SU-DHL-6 (cell line): Measurements from ENCODE around the gene MEN1.

Experiments
- H2AFZ ChIP-seq: fragments of 200-600 bp; sonication (generic); 2 replicates; pipeline ENCODE4 v1.6.1; 2014; ENCODE audit warnings: low read depth, mild to moderate bottlenecking, moderate library complexity, mixed read lengths, antibody characterized with exemption, low read length; ENCODE audit not compliant: severe bottlenecking
- H3F3A ChIP-seq: fragments of 200-600 bp; shearing (Covaris generic); 2 replicates; pipeline ENCODE4 v1.6.0; 2016; ENCODE audit warnings: antibody characterized with exemption, mild to moderate bottlenecking; ENCODE audit not compliant: insufficient read depth
- H3K27ac ChIP-seq: fragments of 200-600 bp; sonication (generic); 2 replicates; pipeline ENCODE4 v1.5.1; 2016; ENCODE audit warnings: low read depth, mild to moderate bottlenecking, low read length, moderate library complexity, mixed read lengths
- H3K27me3 ChIP-seq: fragments of 200-600 bp; sonication (generic), shearing (Covaris generic); 2 replicates; pipeline ENCODE4 v1.6.0; 2014; ENCODE audit warnings: mild to moderate bottlenecking, low read length
- H3K36me3 ChIP-seq: fragments of 200-600 bp; sonication (generic); 2 replicates; pipeline ENCODE4 v1.6.1; 2014; ENCODE audit warnings: mild to moderate bottlenecking, low read length, mixed read lengths
- H3K4me2 ChIP-seq: fragments of 300-600, 200-600 bp; shearing (Covaris generic), sonication (generic); 2 replicates; pipeline ENCODE4 v1.6.0; 2014; ENCODE audit warnings: low read length, low read depth, mild to moderate bottlenecking; ENCODE audit not compliant: poor library complexity, severe bottlenecking
- H3K4me3 ChIP-seq: fragments of 200-600 bp; sonication (generic); 2 replicates; pipeline ENCODE4 v1.5.1; 2014; ENCODE audit warnings: antibody characterized with exemption, low read length, mild to moderate bottlenecking, mixed read lengths; ENCODE audit not compliant: insufficient read depth, poor library complexity, severe bottlenecking
- H3K79me2 ChIP-seq: fragments of 200-600 bp; sonication (generic); 2 replicates; pipeline ENCODE4 v1.6.1; 2014; ENCODE audit warnings: mild to moderate bottlenecking, low read length, moderate library complexity; ENCODE audit not compliant: insufficient read depth
- H3K9ac ChIP-seq: fragments of 200-600 bp; sonication (generic); 2 replicates; pipeline ENCODE4 v1.7.0; 2014; ENCODE audit warnings: mild to moderate bottlenecking, low read length
- H3K9me2 ChIP-seq: fragments of 200-600 bp; sonication (generic); replicated peaks from 2 replicates; pipeline ENCODE4 v1.6.1; 2014; ENCODE audit warnings: low read length; ENCODE audit not compliant: insufficient read depth
- H3K9me3 ChIP-seq: fragments of 200-600 bp; sonication (generic); 2 replicates; pipeline ENCODE4 v1.6.1; 2014; ENCODE audit warnings: low read length, mixed read lengths; ENCODE audit not compliant: insufficient read depth
- H4K20me1 ChIP-seq: fragments of 200-600 bp; sonication (generic); 2 replicates; pipeline ENCODE4 v1.6.1; 2014; ENCODE audit warnings: low read depth, mild to moderate bottlenecking, antibody characterized with exemption, low read length, moderate library complexity, mixed read lengths
- CTCF ChIP-seq: fragments of 200-600 bp; sonication (generic); IDR thresholded peaks from one replicate; pipeline ENCODE4 v1.5.1; 2017; ENCODE audit warnings: antibody characterized with exemption, mild to moderate bottlenecking, low read length, moderate library complexity; ENCODE audit not compliant: insufficient read depth, poor library complexity, severe bottlenecking
- EZH2phosphoT487 ChIP-seq: fragments of 200-600 bp; sonication (generic), shearing (Covaris generic); conservative IDR thresholded peaks from 2 replicates; pipeline ENCODE4 v1.6.1; 2018; ENCODE audit warnings: mild to moderate bottlenecking, antibody characterized with exemption, low read length, moderate library complexity, mixed read lengths

The MEN1 gene

GRCh38 chr11:64762674-64763525 is 47.5 kb downstream of the MEN1 start:
- Histone ChIP-seq H3K9me2 (no peaks in the 10 kb centered on the region), H2AFZ (no peak overlapping the region), H3K4me2 (no peak overlapping the region), H3K4me3 (no peak overlapping the region), H3K36me3 (peaks cover 14% of the 10 kb centered on the region; the same call in 1 of the 2 replicates), H3K9me3 (no peaks in the 10 kb centered on the region), H3K79me2 (no peaks in the 10 kb centered on the region), H3K27ac (peak overlapping the region; percentile 24), H3K27me3 (no peaks in the 10 kb centered on the region), H4K20me1 (peaks cover 7% of the 10 kb centered on the region; the same call in 1 of the 2 replicates), H3K9ac (no peak overlapping the region), H3F3A (peaks cover 44% of the 10 kb centered on the region)
- TF ChIP-seq CTCF (no peak), EZH2phosphoT487 (no peak)

- peaks cover 43% of the 10 kb centered on the region for H3F3A ChIP-seq
- H3K9me3 ChIP-seq = no peaks in the 10 kb centered on the region
- TF ChIP-seq CTCF (no peak), EZH2phosphoT487 (no peak)
- peak overlapping the region; percentile 24; the same call in 1 of the 2 replicates for H3K27ac ChIP-seq
- H2AFZ ChIP-seq = no peak overlapping the region
- no peaks in the 10 kb centered on the region for H3K27me3 ChIP-seq
- H3K4me2 ChIP-seq = no peak overlapping the region
- H3K9ac ChIP-seq = no peak overlapping the region
- peaks cover 5% of the 10 kb centered on the region; the same call in 1 of the 2 replicates for H4K20me1 ChIP-seq
- peaks cover 10% of the 10 kb centered on the region; the same call in 1 of the 2 replicates for H3K36me3 ChIP-seq
- H3K4me3 ChIP-seq = no peak overlapping the region
- H3K79me2 ChIP-seq = no peaks in the 10 kb centered on the region
- H3K9me2 ChIP-seq = no peaks in the 10 kb centered on the region
These were observed 48.1 kb downstream of the MEN1 start for GRCh38 chr11:64762277-64762673.

GRCh38 chr11:64760759-64761420 is 49.5 kb downstream of the MEN1 start:
- H3K79me2 ChIP-seq = no peaks in the 10 kb centered on the region
- H3K4me3 ChIP-seq = no peak overlapping the region
- no peak overlapping the region for H2AFZ ChIP-seq
- peaks cover 43% of the 10 kb centered on the region for H3F3A ChIP-seq
- H3K27ac ChIP-seq = no peak overlapping the region
- peaks cover 7% of the 10 kb centered on the region; the same call in 1 of the 2 replicates for H3K36me3 ChIP-seq
- no peaks in the 10 kb centered on the region for H3K27me3 ChIP-seq
- TF ChIP-seq EZH2phosphoT487 (no peak), CTCF (no peak)
- no peaks in the 10 kb centered on the region for H3K9me2 ChIP-seq
- H3K9ac ChIP-seq = no peak overlapping the region
- no peaks in the 10 kb centered on the region for H3K9me3 ChIP-seq
- H4K20me1 ChIP-seq = no peaks in the 10 kb centered on the region; the same call in 1 of the 2 replicates
- no peak overlapping the region for H3K4me2 ChIP-seq
